PC-9 (cell line): ENCODE results near the gene TRAF4.
"Not testable (repeated sequence)": the region's sequence is repeated elsewhere in the genome, so short reads cannot be mapped to it uniquely, and the experiment has no call there.

ENCODE experiments used
- CTCF ChIP-seq: fragments of 200-600 bp; sonication (generic); conservative IDR thresholded peaks from 2 replicates; pipeline ENCODE4 v1.6.1; 2017; ENCODE audit warnings: mixed run types, antibody characterized with exemption, mild to moderate bottlenecking, moderate library complexity
- EZH2 ChIP-seq: fragments of 200-600 bp; sonication (generic); IDR thresholded peaks from 2 replicates; pipeline ENCODE4 v1.8.0; 2017; ENCODE audit warnings: antibody characterized with exemption, low read depth

- TF ChIP-seq CTCF, EZH2: not testable (repeated sequence)
Measured at GRCh38 chr17:28723836-28724499, 19.8 kb upstream of the TRAF4 start.
